Measurements from ENCODE around the gene ZNRD2. TPM values are rescaled to one million over a fixed set of nuclear protein-coding genes. Genes with fewer than 3 reads are reported as not detected.

Gene ZNRD2
- total RNA-seq, 5 donors from 2014 or later (not counting 1 experiment from before 2014, with no cell fraction given): 32.5 to 36.9 (median 34.5) TPM

- H3K4me1 Mint-ChIP-seq: peaks cover 66 to 72% (median 67%) of the 10 kb centered on the region in 3 donors
- Histone ChIP-seq H3K9me3 (no peaks in the 10 kb centered on the region), H3K27ac (ENCODE audit: low read length) (peak overlapping the region; percentile 53), H3K27me3 (replicated peaks in 1 of 2; ENCODE audit: control insufficient read depth in 2 of 2, extremely low read depth in 1 of 2, insufficient read depth in 2 of 2, low read length in 1 of 2) (no peaks in the 10 kb centered on the region), H3K4me3 (ENCODE audit: control insufficient read depth in 1 of 2, extremely low read depth in 1 of 2, low read length in 1 of 2) (no peak overlapping the region), H3K4me1 (ENCODE audit: control insufficient read depth in 1 of 2, extremely low read depth in 1 of 2, insufficient read depth in 2 of 2, low read length in 2 of 2) (peaks cover 30 to 83% of the 10 kb centered on the region in 2 experiments), H3K36me3 (ENCODE audit: control insufficient read depth in 2 of 2, extremely low read depth in 1 of 2, insufficient read depth in 1 of 2, low read length in 1 of 2) (peaks cover 3 to 11% of the 10 kb centered on the region in 2 donors)
- WGBS (ENCODE audit: insufficient coverage): 64% methylated on average over 4 of the region's 4 CpGs
- POLR2A ChIA-PET: interaction anchor here in 1 of 2 donors (0.7 kb wide), 1 partner anchor 677 kb away, joined by 3 read pairs; the partner anchor contains the start of gene EHD1
- no peaks in the 10 kb centered on the region for H3K9me3 Mint-ChIP-seq
- peaks cover 9% of the 10 kb centered on the region for H3K36me3 Mint-ChIP-seq
- CTCF ChIA-PET: interaction anchor here in 1 of 2 donors (0.6 to 1.0 kb wide), 2 partner anchors 13 to 467 kb away, joined by 3 read pairs; no protein-coding TSS in a partner anchor
- DNase-seq (no peak), ATAC-seq (replicated peaks in 1 of 4) (no peak)
- H3K27ac Mint-ChIP-seq: peak overlapping the region; percentile 93 to 95
- no peaks in the 10 kb centered on the region for H3K27me3 Mint-ChIP-seq
- H3K4me3 Mint-ChIP-seq: peak overlapping the region; percentile 17 to 91 (median 39)
Measured at GRCh38 chr11:65554842-65555430, 15.3 kb upstream of the ZNRD2 start.

- H3K27me3 ChIP-seq (replicated peaks in 1 of 2; ENCODE audit: control insufficient read depth in 2 of 2, extremely low read depth in 1 of 2, insufficient read depth in 2 of 2, low read length in 1 of 2): no peaks in the 10 kb centered on the region
- DNase-seq (no peak), ATAC-seq (replicated peaks in 1 of 4) (no peak)
- 82% methylated on average over 3 of the region's 6 CpGs for WGBS (ENCODE audit: insufficient coverage)
- H3K27ac ChIP-seq (ENCODE audit: low read length): peak overlapping the region; percentile 53
- Mint-ChIP-seq H3K27me3 (no peaks in the 10 kb centered on the region), H3K9me3 (no peaks in the 10 kb centered on the region), H3K36me3 (peaks cover 9% of the 10 kb centered on the region), H3K4me1 (peaks cover 74 to 78% (median 74%) of the 10 kb centered on the region in 3 donors), H3K27ac (peak overlapping the region; percentile 93 to 95), H3K4me3 (peak overlapping the region; percentile 82 to 91 (median 86))
- peaks cover 30 to 91% of the 10 kb centered on the region in 2 experiments for H3K4me1 ChIP-seq (ENCODE audit: control insufficient read depth in 1 of 2, extremely low read depth in 1 of 2, insufficient read depth in 2 of 2, low read length in 2 of 2)
- ChIA-PET POLR2A (interaction anchor here in 1 of 2 donors (0.7 kb wide), 1 partner anchor 677 kb away, joined by 3 read pairs; the partner anchor contains the start of gene EHD1), CTCF (interaction anchor here in 1 of 2 donors (0.6 to 1.0 kb wide), 2 partner anchors 14 to 466 kb away, joined by 3 read pairs; no protein-coding TSS in a partner anchor)
- no peak overlapping the region for H3K4me3 ChIP-seq (ENCODE audit: control insufficient read depth in 1 of 2, extremely low read depth in 1 of 2, low read length in 1 of 2)
- peaks cover 3 to 10% of the 10 kb centered on the region in 2 donors for H3K36me3 ChIP-seq (ENCODE audit: control insufficient read depth in 2 of 2, extremely low read depth in 1 of 2, insufficient read depth in 1 of 2, low read length in 1 of 2)
- H3K9me3 ChIP-seq: no peaks in the 10 kb centered on the region
Measured at GRCh38 chr11:65555693-65556231, 14.5 kb upstream of the ZNRD2 start.

GRCh38 chr11:65556470-65557279 is 13.6 kb upstream of the ZNRD2 start:
- ChIA-PET POLR2A (interaction anchor here in 1 of 2 donors (0.6 kb wide), 1 partner anchor 8 kb away, joined by 3 read pairs; no protein-coding TSS in a partner anchor), CTCF (interaction anchor here (1.1 to 1.2 kb wide), 2 partner anchors 9 to 15 kb away, joined by 4 to 5 read pairs; no protein-coding TSS in a partner anchor)
- H3K27me3 ChIP-seq (replicated peaks in 1 of 2; ENCODE audit: control insufficient read depth in 2 of 2, extremely low read depth in 1 of 2, insufficient read depth in 2 of 2, low read length in 1 of 2): no peaks in the 10 kb centered on the region
- Mint-ChIP-seq H3K9me3 (no peaks in the 10 kb centered on the region), H3K4me1 (peaks cover 70% of the 10 kb centered on the region in 3 donors), H3K27ac (peak overlapping the region; percentile 93 to 95), H3K27me3 (no peaks in the 10 kb centered on the region), H3K36me3 (peaks cover 4% of the 10 kb centered on the region), H3K4me3 (peak overlapping the region; percentile 82 to 91 (median 86))
- H3K4me1 ChIP-seq (ENCODE audit: control insufficient read depth in 1 of 2, extremely low read depth in 1 of 2, insufficient read depth in 2 of 2, low read length in 2 of 2): peaks cover 30 to 87% of the 10 kb centered on the region in 2 experiments
- peak overlapping the region; percentile 58 to 68 for H3K4me3 ChIP-seq (ENCODE audit: control insufficient read depth in 1 of 2, extremely low read depth in 1 of 2, low read length in 1 of 2)
- H3K9me3 ChIP-seq: no peaks in the 10 kb centered on the region
- WGBS (ENCODE audit: insufficient coverage): 59% methylated on average over 5 of the region's 12 CpGs
- peak in 1 of 35 experiments; percentile 30 for DNase-seq
- H3K36me3 ChIP-seq (ENCODE audit: control insufficient read depth in 2 of 2, extremely low read depth in 1 of 2, insufficient read depth in 1 of 2, low read length in 1 of 2): peaks cover 0 to 1% of the 10 kb centered on the region in 2 donors
- no peak for ATAC-seq (replicated peaks in 1 of 4)
- H3K27ac ChIP-seq (ENCODE audit: low read length): peak overlapping the region; percentile 77

GRCh38 chr11:65557280-65558001 is 12.8 kb upstream of the ZNRD2 start:
- ChIA-PET POLR2A (no interaction called here), CTCF (interaction anchor here (1.1 to 1.2 kb wide), 2 partner anchors 9 to 16 kb away, joined by 4 to 5 read pairs; no protein-coding TSS in a partner anchor)
- Histone ChIP-seq H3K36me3 (ENCODE audit: control insufficient read depth in 2 of 2, extremely low read depth in 1 of 2, insufficient read depth in 1 of 2, low read length in 1 of 2) (no peaks in the 10 kb centered on the region), H3K9me3 (no peaks in the 10 kb centered on the region), H3K4me3 (ENCODE audit: control insufficient read depth in 1 of 2, extremely low read depth in 1 of 2, low read length in 1 of 2) (peak overlapping the region; percentile 58 to 68), H3K27ac (ENCODE audit: low read length) (peak overlapping the region; percentile 77), H3K27me3 (replicated peaks in 1 of 2; ENCODE audit: control insufficient read depth in 2 of 2, extremely low read depth in 1 of 2, insufficient read depth in 2 of 2, low read length in 1 of 2) (no peaks in the 10 kb centered on the region), H3K4me1 (ENCODE audit: control insufficient read depth in 1 of 2, extremely low read depth in 1 of 2, insufficient read depth in 2 of 2, low read length in 2 of 2) (peaks cover 27 to 80% of the 10 kb centered on the region in 2 experiments)
- peak in 1 of 35 experiments; percentile 42 for DNase-seq
- H3K4me1 Mint-ChIP-seq: peaks cover 66 to 69% (median 66%) of the 10 kb centered on the region in 3 donors
- 7% methylated on average over 44 of the region's 47 CpGs for WGBS (ENCODE audit: insufficient coverage)
- H3K4me3 Mint-ChIP-seq: peak overlapping the region; percentile 82 to 91 (median 86)
- H3K27me3 Mint-ChIP-seq: no peaks in the 10 kb centered on the region
- no peaks in the 10 kb centered on the region for H3K36me3 Mint-ChIP-seq
- no peaks in the 10 kb centered on the region for H3K9me3 Mint-ChIP-seq
- peak in 3 of 4 experiments; percentile 6 to 15 (median 10) for ATAC-seq (replicated peaks in 1 of 4)
- H3K27ac Mint-ChIP-seq: peak overlapping the region; percentile 93 to 95

GRCh38 chr11:65558002-65558929 is 12.0 kb upstream of the ZNRD2 start, which contains the start of gene LTBP3:
Gene LTBP3, minus strand, starts transcription at chr11:65558359. Its CDS starts 400 bp downstream, at chr11:65557959.
- Mint-ChIP-seq H3K4me1 (peaks cover 61 to 64% (median 61%) of the 10 kb centered on the region in 3 donors), H3K27ac (peak within 1 kb of the TSS; percentile 93 to 95), H3K36me3 (no peaks in the 10 kb centered on the region), H3K4me3 (peak within 1 kb of the TSS; percentile 82 to 91 (median 86)), H3K27me3 (no peaks in the 10 kb centered on the region), H3K9me3 (no peaks in the 10 kb centered on the region)
- peak in 3 of 35 experiments; percentile 46 to 65 (median 48) for DNase-seq
- Histone ChIP-seq H3K9me3 (no peaks in the 10 kb centered on the region), H3K36me3 (ENCODE audit: control insufficient read depth in 2 of 2, extremely low read depth in 1 of 2, insufficient read depth in 1 of 2, low read length in 1 of 2) (no peaks in the 10 kb centered on the region), H3K4me3 (ENCODE audit: control insufficient read depth in 1 of 2, extremely low read depth in 1 of 2, low read length in 1 of 2) (peak within 1 kb of the TSS; percentile 58 to 68), H3K27me3 (replicated peaks in 1 of 2; ENCODE audit: control insufficient read depth in 2 of 2, extremely low read depth in 1 of 2, insufficient read depth in 2 of 2, low read length in 1 of 2) (no peaks in the 10 kb centered on the region), H3K4me1 (ENCODE audit: control insufficient read depth in 1 of 2, extremely low read depth in 1 of 2, insufficient read depth in 2 of 2, low read length in 2 of 2) (peaks cover 21 to 72% of the 10 kb centered on the region in 2 experiments), H3K27ac (ENCODE audit: low read length) (peak within 1 kb of the TSS; percentile 89)
- ChIA-PET POLR2A (no interaction called here), CTCF (no interaction called here)
- ATAC-seq (replicated peaks in 1 of 4): peak; percentile 36 to 43 (median 40)
- under 1% methylated on average over 60 of the region's 79 CpGs for WGBS (ENCODE audit: insufficient coverage)

All from T-cell (primary cell).